Adipocyte (in vitro differentiated cells): ENCODE data around the gene CAND2.
"Not testable (repeated sequence)": the region's sequence is repeated elsewhere in the genome, so short reads cannot be mapped to it uniquely, and the experiment has no call there.

Experiments
- DNase-seq: peaks from one replicate; pipeline ENCODE4 v3.0.0-alpha.2; 2015; ENCODE audit warnings: low read depth
- H3K27me3 ChIP-seq: replicated peaks from 2 replicates; pipeline ENCODE4 v1.7.0; 2013; ENCODE audit warnings: mild to moderate bottlenecking, low read length, moderate library complexity; ENCODE audit not compliant: control insufficient read depth, insufficient read depth
- H3K36me3 ChIP-seq: 2 replicates; pipeline ENCODE4 v1.7.0; 2013; ENCODE audit warnings: low read length, mild to moderate bottlenecking, moderate library complexity; ENCODE audit not compliant: control insufficient read depth, insufficient read depth, severe bottlenecking
- H3K4me1 ChIP-seq: 2 replicates; pipeline ENCODE4 v1.7.0; 2013; ENCODE audit warnings: mild to moderate bottlenecking, low read length, moderate library complexity; ENCODE audit not compliant: control insufficient read depth, insufficient read depth
- H3K4me3 ChIP-seq: 2 replicates; pipeline ENCODE4 v1.7.0; 2013; ENCODE audit warnings: mild to moderate bottlenecking, low read length, moderate library complexity
- H3K9ac ChIP-seq: 2 replicates; pipeline ENCODE4 v1.7.0; 2013; ENCODE audit warnings: mild to moderate bottlenecking, low read length, moderate library complexity
- H3K9me3 ChIP-seq: 2 replicates; pipeline ENCODE4 v1.7.0; 2013; ENCODE audit warnings: mild to moderate bottlenecking, low read length, moderate library complexity; ENCODE audit not compliant: control insufficient read depth

Gene CAND2

GRCh38 chr3:12842469-12842868 is 46.0 kb downstream of the CAND2 start:
- peaks cover 35% of the 10 kb centered on the region for H3K4me1 ChIP-seq
- DNase-seq = no peak
- no peaks in the 10 kb centered on the region for H3K9me3 ChIP-seq
- H3K4me3 ChIP-seq = no peak overlapping the region
- H3K27me3 ChIP-seq = no peaks in the 10 kb centered on the region
- H3K36me3 ChIP-seq = peaks cover 24% of the 10 kb centered on the region
- H3K9ac ChIP-seq = no peak overlapping the region

GRCh38 chr3:12845811-12846210 is 49.3 kb downstream of the CAND2 start:
- Histone ChIP-seq H3K9me3 (no peaks in the 10 kb centered on the region), H3K27me3 (no peaks in the 10 kb centered on the region), H3K4me3 (no peak overlapping the region), H3K36me3 (no peaks in the 10 kb centered on the region), H3K9ac (no peak overlapping the region), H3K4me1 (peaks cover 12% of the 10 kb centered on the region)
- no peak for DNase-seq

- Histone ChIP-seq H3K36me3 (no peaks in the 10 kb centered on the region), H3K27me3 (no peaks in the 10 kb centered on the region), H3K4me3 (no peak overlapping the region), H3K4me1 (peaks cover 27% of the 10 kb centered on the region), H3K9ac (no peak overlapping the region), H3K9me3 (no peaks in the 10 kb centered on the region)
- no peak for DNase-seq
Measured at GRCh38 chr3:12852201-12852600, 55.7 kb downstream of the CAND2 start.

DNA sequence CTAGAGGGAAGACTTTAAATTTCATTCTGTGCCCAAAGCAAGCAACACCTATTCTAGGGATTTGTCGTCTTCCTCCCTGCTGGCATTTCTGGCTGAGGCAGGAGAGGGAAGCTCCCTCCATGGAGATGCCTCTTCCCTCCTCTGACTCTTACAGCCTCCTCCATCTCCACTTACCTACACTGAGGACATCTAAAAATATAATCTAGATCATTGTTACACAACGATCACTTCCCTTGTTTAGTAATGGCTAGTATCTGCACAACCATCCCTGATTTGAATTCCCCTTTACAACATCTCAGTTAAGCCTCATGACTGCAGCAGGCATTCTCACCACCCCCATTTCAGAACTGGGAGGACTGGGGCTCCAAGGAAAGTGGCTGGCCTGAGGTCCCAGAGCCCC is 57.4 kb downstream of the CAND2 start:
- H3K27me3 ChIP-seq, H3K9ac ChIP-seq, H3K9me3 ChIP-seq, H3K4me3 ChIP-seq, H3K36me3 ChIP-seq, DNase-seq: not testable (repeated sequence)
- peaks cover 27% of the 10 kb centered on the region for H3K4me1 ChIP-seq

DNA sequence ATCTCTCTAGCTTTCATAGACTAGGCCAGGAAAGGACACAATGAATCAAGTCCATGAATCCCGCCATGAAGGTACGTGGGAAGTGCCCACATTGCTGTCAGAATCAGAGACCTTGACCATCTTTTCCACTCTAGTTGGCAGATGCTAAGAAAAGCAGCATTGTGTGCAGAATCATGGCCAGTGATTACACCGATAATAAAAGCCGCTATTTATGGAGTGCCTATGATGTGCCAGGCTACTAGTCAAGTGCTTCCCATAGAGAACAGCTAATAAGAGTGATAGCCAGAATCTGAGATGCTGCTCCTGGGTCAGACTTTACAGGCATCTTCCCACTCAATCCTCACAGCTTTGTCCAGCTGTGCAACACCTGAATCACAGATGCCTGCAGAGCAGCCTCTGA is 58.1 kb downstream of the CAND2 start:
- Histone ChIP-seq H3K36me3 (no peaks in the 10 kb centered on the region), H3K9me3 (no peaks in the 10 kb centered on the region), H3K4me1 (peaks cover 27% of the 10 kb centered on the region), H3K27me3 (peaks cover 9% of the 10 kb centered on the region), H3K9ac (no peak overlapping the region), H3K4me3 (no peak overlapping the region)
- DNase-seq = no peak

GRCh38 chr3:12856626-12857025 is 60.1 kb downstream of the CAND2 start:
- Histone ChIP-seq H3K9ac (no peak overlapping the region), H3K4me1 (peaks cover 27% of the 10 kb centered on the region), H3K36me3 (no peaks in the 10 kb centered on the region), H3K9me3 (no peaks in the 10 kb centered on the region), H3K27me3 (peaks cover 13% of the 10 kb centered on the region), H3K4me3 (no peak overlapping the region)
- no peak for DNase-seq

- Histone ChIP-seq H3K9ac (no peak overlapping the region), H3K9me3 (peaks cover under 1% of the 10 kb centered on the region), H3K27me3 (peaks cover 13% of the 10 kb centered on the region), H3K4me3 (no peak overlapping the region), H3K36me3 (no peaks in the 10 kb centered on the region), H3K4me1 (peaks cover 9% of the 10 kb centered on the region)
- no peak for DNase-seq
Measured at GRCh38 chr3:12859840-12860239, 63.4 kb downstream of the CAND2 start.

- no peak for DNase-seq
- Histone ChIP-seq H3K9me3 (peaks cover 11% of the 10 kb centered on the region), H3K4me1 (peaks cover 5% of the 10 kb centered on the region), H3K27me3 (peaks cover 13% of the 10 kb centered on the region), H3K4me3 (no peak overlapping the region), H3K36me3 (no peaks in the 10 kb centered on the region), H3K9ac (no peak overlapping the region)
Measured at GRCh38 chr3:12861611-12862010, 65.1 kb downstream of the CAND2 start.

- no peak overlapping the region for H3K9ac ChIP-seq
- no peaks in the 10 kb centered on the region for H3K36me3 ChIP-seq
- no peak overlapping the region for H3K4me3 ChIP-seq
- no peaks in the 10 kb centered on the region for H3K4me1 ChIP-seq
- peaks cover 13% of the 10 kb centered on the region for H3K27me3 ChIP-seq
- H3K9me3 ChIP-seq = peaks cover 11% of the 10 kb centered on the region
- no peak for DNase-seq
Measured at GRCh38 chr3:12862387-12862786, 65.9 kb downstream of the CAND2 start.

DNA sequence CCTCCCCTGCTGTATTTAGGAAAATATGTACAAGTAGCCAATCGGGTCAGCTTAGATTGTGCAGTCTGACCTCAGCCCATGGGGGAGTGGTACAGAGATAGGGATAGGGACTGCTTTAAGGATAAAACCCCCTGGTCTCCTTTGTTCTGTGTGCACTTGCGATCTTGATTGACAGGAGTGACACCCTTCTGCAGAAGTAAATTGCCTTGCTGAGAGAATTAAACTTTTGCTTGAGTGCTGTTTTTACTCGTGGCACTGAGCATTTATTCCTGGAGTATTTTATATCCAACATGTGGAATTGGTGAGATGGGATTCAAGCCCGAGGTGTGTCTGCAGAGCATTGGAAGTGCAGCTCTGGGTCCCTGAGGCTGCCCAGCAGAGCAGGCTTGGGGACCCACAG is 68.8 kb downstream of the CAND2 start:
- Histone ChIP-seq H3K36me3 (no peaks in the 10 kb centered on the region), H3K4me1 (no peaks in the 10 kb centered on the region), H3K9ac (no peak overlapping the region), H3K9me3 (peaks cover 11% of the 10 kb centered on the region), H3K4me3 (no peak overlapping the region), H3K27me3 (no peaks in the 10 kb centered on the region)
- DNase-seq = no peak

GRCh38 chr3:12866836-12867235 is 70.4 kb downstream of the CAND2 start:
- Histone ChIP-seq H3K36me3 (no peaks in the 10 kb centered on the region), H3K9me3 (peaks cover 11% of the 10 kb centered on the region), H3K9ac (no peak overlapping the region), H3K4me1 (no peaks in the 10 kb centered on the region), H3K27me3 (no peaks in the 10 kb centered on the region), H3K4me3 (no peak overlapping the region)
- DNase-seq = no peak
